ENCODE measurements around the gene TAPBP.
A peak's percentile ranks its signal among the peaks of the same experiment; 100 is the strongest.
"Not testable (repeated sequence)": the region's sequence is repeated elsewhere in the genome, so short reads cannot be mapped to it uniquely, and the experiment has no call there.

Gene TAPBP

DNA sequence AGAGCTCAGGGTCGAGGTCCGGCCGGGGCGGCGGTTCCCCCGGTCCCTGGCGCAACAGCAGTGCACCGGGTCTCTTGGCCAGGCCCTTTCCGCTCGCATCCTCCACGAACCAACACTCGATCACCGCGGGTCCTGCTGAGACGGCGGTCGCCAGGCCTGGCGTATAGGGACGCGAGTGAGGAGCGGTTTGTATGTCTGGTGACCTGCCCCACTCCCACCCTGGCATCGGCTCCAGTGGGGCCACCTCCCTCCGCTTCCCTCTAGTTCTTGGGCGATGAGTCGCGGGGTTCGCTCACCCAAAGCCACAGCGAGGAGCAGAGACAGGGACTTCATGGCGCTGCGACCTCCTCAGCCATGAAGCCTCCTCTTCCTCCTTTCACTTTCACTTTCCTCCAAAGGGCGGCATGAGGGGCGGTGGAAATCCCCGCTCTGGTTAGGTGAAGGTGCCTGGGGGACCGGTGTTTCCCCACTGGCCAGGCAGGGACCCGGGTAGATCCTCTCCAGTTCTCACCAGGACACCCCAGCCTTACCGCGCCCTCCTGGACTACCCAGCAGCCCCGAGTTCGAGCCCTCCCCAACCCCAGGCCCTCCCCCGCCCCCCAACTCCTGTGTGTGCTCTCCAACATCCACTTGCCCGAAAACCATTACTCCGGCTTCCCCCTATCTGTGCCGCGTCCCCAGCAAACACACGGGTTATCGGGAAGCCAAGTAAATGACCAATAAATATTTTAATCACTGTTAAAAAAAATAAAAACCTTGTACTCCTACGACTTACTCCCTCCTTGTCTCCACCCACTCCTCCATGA lies at the start of gene TAPBP:
TSS of gene TAPBP (minus strand) at position 370 of the 806 bp plus-strand sequence. CDS start at position 333, 37 bp downstream.
- TF ChIP-seq EZH2 (IDR thresholded peaks at IDR 0.05; ENCODE audit: borderline replicate concordance, low read length) = no peak
- TF ChIP-seq, protein P1, sequence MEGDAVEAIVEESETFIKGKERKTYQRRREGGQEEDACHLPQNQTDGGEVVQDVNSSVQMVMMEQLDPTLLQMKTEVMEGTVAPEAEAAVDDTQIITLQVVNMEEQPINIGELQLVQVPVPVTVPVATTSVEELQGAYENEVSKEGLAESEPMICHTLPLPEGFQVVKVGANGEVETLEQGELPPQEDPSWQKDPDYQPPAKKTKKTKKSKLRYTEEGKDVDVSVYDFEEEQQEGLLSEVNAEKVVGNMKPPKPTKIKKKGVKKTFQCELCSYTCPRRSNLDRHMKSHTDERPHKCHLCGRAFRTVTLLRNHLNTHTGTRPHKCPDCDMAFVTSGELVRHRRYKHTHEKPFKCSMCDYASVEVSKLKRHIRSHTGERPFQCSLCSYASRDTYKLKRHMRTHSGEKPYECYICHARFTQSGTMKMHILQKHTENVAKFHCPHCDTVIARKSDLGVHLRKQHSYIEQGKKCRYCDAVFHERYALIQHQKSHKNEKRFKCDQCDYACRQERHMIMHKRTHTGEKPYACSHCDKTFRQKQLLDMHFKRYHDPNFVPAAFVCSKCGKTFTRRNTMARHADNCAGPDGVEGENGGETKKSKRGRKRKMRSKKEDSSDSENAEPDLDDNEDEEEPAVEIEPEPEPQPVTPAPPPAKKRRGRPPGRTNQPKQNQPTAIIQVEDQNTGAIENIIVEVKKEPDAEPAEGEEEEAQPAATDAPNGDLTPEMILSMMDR (IDR thresholded peaks at IDR 0.05; ENCODE audit: low read length) = no peak
- Histone ChIP-seq H3K79me2 (ENCODE audit: insufficient read depth, low read length) (peaks cover 16% of the 10 kb centered on the region), H3F3A (ENCODE audit: insufficient read depth, low read length) (0 out of 2 replicates have a peak, but pooled peaks cover 4% of the 10 kb centered on the region), H3K4me2 (ENCODE audit: low read length) (peak within 1 kb of the TSS; percentile 89), H4K20me1 (ENCODE audit: insufficient read depth, low read length) (no peaks in the 10 kb centered on the region), H3K9me3 (ENCODE audit: low read length) (no peaks in the 10 kb centered on the region), H3K27me3 (ENCODE audit: insufficient read depth, low read length) (no peaks in the 10 kb centered on the region), H3K4me3 (ENCODE audit: low read depth, low read length, poor library complexity, severe bottlenecking) (peak within 1 kb of the TSS; percentile 85), H3K36me3 (ENCODE audit: insufficient read depth, low read length) (peaks cover 14% of the 10 kb centered on the region), H3K4me1 (ENCODE audit: insufficient read depth, low read length, severe bottlenecking) (peaks cover 31% of the 10 kb centered on the region), H2AFZ (ENCODE audit: low read length) (no peak within 1 kb of the TSS), H3K9ac (ENCODE audit: low read length) (peak within 1 kb of the TSS; percentile 83), H3K9me2 (ENCODE audit: low read depth, low read length) (no peaks in the 10 kb centered on the region), H3K27ac (ENCODE audit: low read depth, low read length, poor library complexity, severe bottlenecking) (peak within 1 kb of the TSS; percentile 94)

DNA sequence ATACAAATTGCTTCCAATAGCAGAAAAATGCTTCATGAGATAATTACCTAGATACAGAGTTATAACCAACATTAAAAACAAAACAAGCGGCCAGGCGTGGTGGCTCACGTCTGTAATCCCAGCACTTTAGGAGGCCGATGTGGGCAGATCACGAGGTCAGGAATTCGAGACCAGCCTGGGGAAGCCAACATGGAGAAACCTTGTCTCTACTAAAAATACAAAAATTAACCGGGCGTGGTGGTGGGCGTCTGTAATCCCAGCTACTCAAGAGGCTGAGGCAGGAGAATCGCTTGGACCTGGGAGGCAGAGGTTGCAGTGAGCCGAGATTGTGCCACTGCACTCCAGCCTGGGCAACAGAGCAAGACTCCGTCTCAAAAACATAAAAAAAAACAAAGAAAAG lies 49.6 kb upstream of the TAPBP start:
- not testable (repeated sequence) for H3K9me2 ChIP-seq (ENCODE audit: low read depth, low read length); H3K4me3 ChIP-seq (ENCODE audit: low read depth, low read length, poor library complexity, severe bottlenecking); H3F3A ChIP-seq (ENCODE audit: insufficient read depth, low read length); H3K9ac ChIP-seq (ENCODE audit: low read length); H3K4me2 ChIP-seq (ENCODE audit: low read length); H4K20me1 ChIP-seq (ENCODE audit: insufficient read depth, low read length); H3K36me3 ChIP-seq (ENCODE audit: insufficient read depth, low read length); H3K9me3 ChIP-seq (ENCODE audit: low read length); H2AFZ ChIP-seq (ENCODE audit: low read length); H3K27ac ChIP-seq (ENCODE audit: low read depth, low read length, poor library complexity, severe bottlenecking); H3K4me1 ChIP-seq (ENCODE audit: insufficient read depth, low read length, severe bottlenecking); H3K79me2 ChIP-seq (ENCODE audit: insufficient read depth, low read length)
- H3K27me3 ChIP-seq (ENCODE audit: insufficient read depth, low read length) = 0 out of 2 replicates have a peak, but pooled peaks cover 10% of the 10 kb centered on the region

GRCh38 chr6:33359331-33359730 lies 45.5 kb upstream of the TAPBP start:
- Histone ChIP-seq H3K36me3 (ENCODE audit: insufficient read depth, low read length) (no peaks in the 10 kb centered on the region), H3K79me2 (ENCODE audit: insufficient read depth, low read length) (no peaks in the 10 kb centered on the region), H3K9me2 (ENCODE audit: low read depth, low read length) (no peaks in the 10 kb centered on the region), H3K9ac (ENCODE audit: low read length) (no peak overlapping the region), H3K4me3 (ENCODE audit: low read depth, low read length, poor library complexity, severe bottlenecking) (no peak overlapping the region), H3K4me2 (ENCODE audit: low read length) (no peak overlapping the region), H3F3A (ENCODE audit: insufficient read depth, low read length) (no peaks in the 10 kb centered on the region), H3K9me3 (ENCODE audit: low read length) (no peaks in the 10 kb centered on the region), H3K4me1 (ENCODE audit: insufficient read depth, low read length, severe bottlenecking) (no peaks in the 10 kb centered on the region), H3K27ac (ENCODE audit: low read depth, low read length, poor library complexity, severe bottlenecking) (no peak overlapping the region), H3K27me3 (ENCODE audit: insufficient read depth, low read length) (0 out of 2 replicates have a peak, but pooled peaks cover 10% of the 10 kb centered on the region), H2AFZ (ENCODE audit: low read length) (no peak overlapping the region), H4K20me1 (ENCODE audit: insufficient read depth, low read length) (no peaks in the 10 kb centered on the region)
- TF ChIP-seq EZH2 (IDR thresholded peaks at IDR 0.05; ENCODE audit: borderline replicate concordance, low read length) = no peak
- TF ChIP-seq, protein P1 (IDR thresholded peaks at IDR 0.05; ENCODE audit: low read length) = no peak

- not testable (repeated sequence) for H4K20me1 ChIP-seq (ENCODE audit: insufficient read depth, low read length); H3K79me2 ChIP-seq (ENCODE audit: insufficient read depth, low read length); H3K36me3 ChIP-seq (ENCODE audit: insufficient read depth, low read length); H3K9me3 ChIP-seq (ENCODE audit: low read length); H3K9ac ChIP-seq (ENCODE audit: low read length); H2AFZ ChIP-seq (ENCODE audit: low read length); H3K9me2 ChIP-seq (ENCODE audit: low read depth, low read length); H3K4me2 ChIP-seq (ENCODE audit: low read length); H3F3A ChIP-seq (ENCODE audit: insufficient read depth, low read length); H3K27ac ChIP-seq (ENCODE audit: low read depth, low read length, poor library complexity, severe bottlenecking); H3K4me3 ChIP-seq (ENCODE audit: low read depth, low read length, poor library complexity, severe bottlenecking); H3K4me1 ChIP-seq (ENCODE audit: insufficient read depth, low read length, severe bottlenecking)
- 0 out of 2 replicates have a peak, but pooled peaks cover 10% of the 10 kb centered on the region for H3K27me3 ChIP-seq (ENCODE audit: insufficient read depth, low read length)
Observed at GRCh38 chr6:33357160-33357871, 43.4 kb upstream of the TAPBP start.

Data from OCI-LY1 (cell line).